ENCODE results near the gene FBXL13. TPM values are rescaled to one million over a fixed set of nuclear protein-coding genes. Genes with fewer than 3 reads are reported as not detected.

FBXL13 gene
- total and polyA plus RNA-seq, 10 of the 15 experiments (the other 5 are each of a cell fraction or from before 2014, with no cell fraction given), result 0.08 to 0.95 (median 0.28) TPM; not detected in 2

DNA sequence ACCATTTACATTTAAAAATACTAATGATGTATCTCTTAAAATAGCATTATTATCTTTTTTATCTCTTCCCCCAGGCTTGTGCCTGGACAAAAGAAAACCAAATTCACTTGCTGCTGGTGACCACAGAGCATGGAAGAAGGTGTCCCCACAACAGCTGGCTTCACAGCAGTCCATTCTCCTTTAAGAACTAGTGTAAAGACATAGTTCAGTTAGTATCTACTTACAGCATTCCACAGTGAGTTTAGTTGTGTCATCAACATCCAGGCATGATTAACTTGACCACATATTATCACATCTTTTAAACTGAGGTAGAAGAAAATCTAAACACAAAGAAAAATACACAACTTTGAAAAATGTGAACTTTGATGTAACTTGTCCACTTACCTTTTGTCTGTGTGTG lies 106.8 kb downstream of the FBXL13 start:
- in situ Hi-C loops (cut with MboI), result no loop called here
- no peak overlapping the region for H3K4me2 ChIP-seq (ENCODE audit: control insufficient read depth, insufficient read depth)

More for the DNA sequence above, 106.8 kb downstream of the FBXL13 start:
- ChIA-PET RAD21 (ENCODE audit: unreplicated experiment) (no interaction called here), POLR2A (no interaction called here), CTCF (no interaction called here), SMC1A (ENCODE audit: uncharacterized antibody, unreplicated experiment) (no interaction called here)
- no peaks in the 10 kb centered on the region for H3K36me3 ChIP-seq (ENCODE audit: control insufficient read depth in 2 of 2, insufficient read depth in 2 of 2, low read length in 1 of 2)
- FAIRE-seq (no peak), DNase-seq (ENCODE audit: low read depth, low spot score) (no peak), ATAC-seq (no peak)
- intact Hi-C loops (cut with micrococcal nuclease; ENCODE audit: unreplicated experiment), result no loop called here
- no peaks in the 10 kb centered on the region for H3K9me3 ChIP-seq (replicated peaks; ENCODE audit: control insufficient read depth, insufficient read depth, low read length)
- no peaks in the 10 kb centered on the region for H4K20me1 ChIP-seq (ENCODE audit: control insufficient read depth, insufficient read depth)
- TF ChIP-seq ZNF217 (IDR thresholded peaks at IDR 0.05), result no peak
- TF ChIP-seq KLF5 (IDR thresholded peaks at IDR 0.05; ENCODE audit: partially characterized antibody), result no peak
- TF ChIP-seq MYC (IDR thresholded peaks at IDR 0.05; ENCODE audit: insufficient read depth, insufficient read length, insufficient replicate concordance, low read length, severe bottlenecking), result no peak
- TF ChIP-seq EGR1 (IDR thresholded peaks at IDR 0.05; ENCODE audit: borderline replicate concordance in 1 of 2, low read depth in 2 of 2, low read length in 2 of 2), result no peak
- TF ChIP-seq, protein P1, sequence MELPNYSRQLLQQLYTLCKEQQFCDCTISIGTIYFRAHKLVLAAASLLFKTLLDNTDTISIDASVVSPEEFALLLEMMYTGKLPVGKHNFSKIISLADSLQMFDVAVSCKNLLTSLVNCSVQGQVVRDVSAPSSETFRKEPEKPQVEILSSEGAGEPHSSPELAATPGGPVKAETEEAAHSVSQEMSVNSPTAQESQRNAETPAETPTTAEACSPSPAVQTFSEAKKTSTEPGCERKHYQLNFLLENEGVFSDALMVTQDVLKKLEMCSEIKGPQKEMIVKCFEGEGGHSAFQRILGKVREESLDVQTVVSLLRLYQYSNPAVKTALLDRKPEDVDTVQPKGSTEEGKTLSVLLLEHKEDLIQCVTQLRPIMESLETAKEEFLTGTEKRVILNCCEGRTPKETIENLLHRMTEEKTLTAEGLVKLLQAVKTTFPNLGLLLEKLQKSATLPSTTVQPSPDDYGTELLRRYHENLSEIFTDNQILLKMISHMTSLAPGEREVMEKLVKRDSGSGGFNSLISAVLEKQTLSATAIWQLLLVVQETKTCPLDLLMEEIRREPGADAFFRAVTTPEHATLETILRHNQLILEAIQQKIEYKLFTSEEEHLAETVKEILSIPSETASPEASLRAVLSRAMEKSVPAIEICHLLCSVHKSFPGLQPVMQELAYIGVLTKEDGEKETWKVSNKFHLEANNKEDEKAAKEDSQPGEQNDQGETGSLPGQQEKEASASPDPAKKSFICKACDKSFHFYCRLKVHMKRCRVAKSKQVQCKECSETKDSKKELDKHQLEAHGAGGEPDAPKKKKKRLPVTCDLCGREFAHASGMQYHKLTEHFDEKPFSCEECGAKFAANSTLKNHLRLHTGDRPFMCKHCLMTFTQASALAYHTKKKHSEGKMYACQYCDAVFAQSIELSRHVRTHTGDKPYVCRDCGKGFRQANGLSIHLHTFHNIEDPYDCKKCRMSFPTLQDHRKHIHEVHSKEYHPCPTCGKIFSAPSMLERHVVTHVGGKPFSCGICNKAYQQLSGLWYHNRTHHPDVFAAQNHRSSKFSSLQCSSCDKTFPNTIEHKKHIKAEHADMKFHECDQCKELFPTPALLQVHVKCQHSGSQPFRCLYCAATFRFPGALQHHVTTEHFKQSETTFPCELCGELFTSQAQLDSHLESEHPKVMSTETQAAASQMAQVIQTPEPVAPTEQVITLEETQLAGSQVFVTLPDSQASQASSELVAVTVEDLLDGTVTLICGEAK (IDR thresholded peaks at IDR 0.05; ENCODE audit: borderline replicate concordance), result no peak
- TF ChIP-seq RAD21 (IDR thresholded peaks at IDR 0.05; ENCODE audit: insufficient read depth, low read depth, low read length), result no peak
- no peak for TF ChIP-seq SMARCA5 (IDR thresholded peaks at IDR 0.05)
- TF ChIP-seq SUPT20H (IDR thresholded peaks at IDR 0.05; ENCODE audit: borderline replicate concordance, control insufficient read depth, low read depth, low read length), result no peak
- TF ChIP-seq SMAD1 (IDR thresholded peaks at IDR 0.05; ENCODE audit: low read depth, partially characterized antibody), result no peak
- TF ChIP-seq ZBED1 (IDR thresholded peaks at IDR 0.05; ENCODE audit: borderline replicate concordance), result no peak
- TF ChIP-seq, protein P2, sequence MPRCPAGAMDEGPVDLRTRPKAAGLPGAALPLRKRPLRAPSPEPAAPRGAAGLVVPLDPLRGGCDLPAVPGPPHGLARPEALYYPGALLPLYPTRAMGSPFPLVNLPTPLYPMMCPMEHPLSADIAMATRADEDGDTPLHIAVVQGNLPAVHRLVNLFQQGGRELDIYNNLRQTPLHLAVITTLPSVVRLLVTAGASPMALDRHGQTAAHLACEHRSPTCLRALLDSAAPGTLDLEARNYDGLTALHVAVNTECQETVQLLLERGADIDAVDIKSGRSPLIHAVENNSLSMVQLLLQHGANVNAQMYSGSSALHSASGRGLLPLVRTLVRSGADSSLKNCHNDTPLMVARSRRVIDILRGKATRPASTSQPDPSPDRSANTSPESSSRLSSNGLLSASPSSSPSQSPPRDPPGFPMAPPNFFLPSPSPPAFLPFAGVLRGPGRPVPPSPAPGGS (IDR thresholded peaks at IDR 0.05; ENCODE audit: borderline replicate concordance, insufficient read depth, low read depth, low read length, poor library complexity, severe bottlenecking), result no peak
- TF ChIP-seq KDM1A (IDR thresholded peaks at IDR 0.05; ENCODE audit: borderline replicate concordance), result no peak
- no TSS peak for BruUV-seq (replicated peaks)
- H3K27me3 ChIP-seq (replicated peaks in 1 of 2; ENCODE audit: control insufficient read depth in 2 of 2, insufficient read depth in 2 of 2, low read length in 1 of 2), result no peaks in the 10 kb centered on the region
- H3K9ac ChIP-seq (ENCODE audit: control insufficient read depth, insufficient read depth, low read length), result no peak overlapping the region
- no peak overlapping the region for H2AFZ ChIP-seq (ENCODE audit: control insufficient read depth, low read depth, low read length)
- no peaks in the 10 kb centered on the region for H3K4me1 ChIP-seq (ENCODE audit: control insufficient read depth, insufficient read depth, low read length)
- no peaks in the 10 kb centered on the region for H3K79me2 ChIP-seq (ENCODE audit: control insufficient read depth, insufficient read depth, low read length)
- no peak overlapping the region for H3K4me3 ChIP-seq
- no peak overlapping the region for H3K27ac ChIP-seq (ENCODE audit: control insufficient read depth, insufficient read depth)

Data from GM12878 (cell line).